Measurements from ENCODE around the gene EIF5A. TPM values are rescaled to one million over a fixed set of nuclear protein-coding genes. Genes with fewer than 3 reads are reported as not detected.

EIF5A gene
- total and polyA plus RNA-seq, 2 of the 8 experiments (the other 6 are each of a cell fraction or from before 2014, with no cell fraction given): 717 to 1,172 TPM

- no peak for TF ChIP-seq HDAC2 (IDR thresholded peaks at IDR 0.05; ENCODE audit: borderline replicate concordance in 1 of 2, low read depth in 2 of 2, low read length in 2 of 2)
Observed at GRCh38 chr17:7283471-7284216, 23.8 kb upstream of the EIF5A start (continued).

All from H1 (cell line).